Panc1 (cell line): ENCODE data around the gene AVPI1. TPM values are rescaled to one million over a fixed set of nuclear protein-coding genes. Genes with fewer than 3 reads are reported as not detected.
"Not testable (repeated sequence)": the region's sequence is repeated elsewhere in the genome, so short reads cannot be mapped to it uniquely, and the experiment has no call there.

Source experiments
- ATAC-seq: fragments of 200-7000 bp; cut with Tn5 transposase; 2 replicates; pipeline ENCODE4 v1.9.1; 2020; ENCODE audit warnings: mild to moderate bottlenecking, moderate library complexity
- BruUV-seq: library from RNA; stranded (reverse); fragments of 400-500 nt; replicated peaks from 2 replicates; lab custom pipeline; 2021; lab: Mats Ljungman, UMichigan
- CTCF ChIA-PET: fragments of 300-600 bp; sonication (Branson Sonifier 250); formaldehyde crosslinking; loops from one replicate; lab custom pipeline; 2022; ENCODE audit warnings: antibody characterized with exemption; lab: Charles Lee
- POLR2A ChIA-PET: fragments of 300-600 bp; sonication (Branson Sonifier 250); formaldehyde crosslinking; loops from one replicate; lab custom pipeline; 2022; ENCODE audit warnings: antibody characterized with exemption; lab: Charles Lee
- DNase-seq: peaks from one replicate; pipeline ENCODE4 v3.0.0-alpha.2; 2010; ENCODE audit warnings: low read depth, low spot score
- H3K27ac ChIP-seq: 2 replicates; pipeline ENCODE4 v1.5.1; 2011; ENCODE audit warnings: mild to moderate bottlenecking, low read length, inconsistent platforms
- H3K27me3 ChIP-seq: fragments of 200-500 bp; sonication (Bioruptor generic); 2 replicates; pipeline ENCODE4 v1.6.0; 2014; ENCODE audit warnings: low read length, inconsistent platforms; ENCODE audit not compliant: control insufficient read depth, insufficient read depth
- H3K36me3 ChIP-seq: fragments of 200-500 bp; sonication (Bioruptor generic); 2 replicates; pipeline ENCODE4 v1.5.1; 2014; ENCODE audit warnings: inconsistent platforms, mild to moderate bottlenecking, low read length, moderate library complexity; ENCODE audit not compliant: control insufficient read depth, insufficient read depth
- H3K4me1 ChIP-seq: 2 replicates; pipeline ENCODE4 v1.5.1; 2011; ENCODE audit warnings: inconsistent platforms, mild to moderate bottlenecking, low read length, moderate library complexity; ENCODE audit not compliant: control insufficient read depth, insufficient read depth
- H3K4me3 ChIP-seq, 2 experiments: 2 replicates each; pipeline ENCODE4 v1.5.1; 2011 to 2012; ENCODE audit warnings: low read depth in 2 of 2, low read length in 2 of 2, mild to moderate bottlenecking in 2 of 2, inconsistent platforms in 1 of 2, moderate library complexity in 1 of 2
- H3K9me3 ChIP-seq: fragments of 200-500 bp; sonication (Bioruptor generic); 2 replicates; pipeline ENCODE4 v1.5.1; 2014; ENCODE audit warnings: low read depth, mild to moderate bottlenecking, inconsistent platforms, low read length, moderate library complexity; ENCODE audit not compliant: control insufficient read depth, insufficient read depth
- CTCF ChIP-seq: fragments of 450-650 bp; IDR thresholded peaks from 2 replicates; pipeline ENCODE4 v1.5.1; 2017; ENCODE audit warnings: mild to moderate bottlenecking
- POLR2AphosphoS5 ChIP-seq: IDR thresholded peaks from 2 replicates; pipeline ENCODE4 v1.6.1; 2012; ENCODE audit warnings: mild to moderate bottlenecking, low read depth, low read length, moderate library complexity
- SIN3A ChIP-seq: IDR thresholded peaks from 2 replicates; pipeline ENCODE4 v1.6.1; 2012; ENCODE audit warnings: low read depth, mild to moderate bottlenecking, low read length, moderate library complexity, borderline replicate concordance; ENCODE audit not compliant: insufficient read depth
- TCF7L2 ChIP-seq: IDR thresholded peaks from 2 replicates; pipeline ENCODE4 v1.6.1; 2011; ENCODE audit warnings: mild to moderate bottlenecking, low read depth, low read length, inconsistent platforms
- in situ Hi-C: cut with HindIII; loops from 2 replicates; pipeline ENCODE4 v1.10.0; 2016; ENCODE audit warnings: low sequenced_read_pairs, low pct_unique_long_range_greater_than_20kb
- intact Hi-C: fragments of 100-400 bp; cut with micrococcal nuclease; formaldehyde crosslinking; loops from one replicate; pipeline ENCODE4 v1.10.0; 2022; ENCODE audit not compliant: unreplicated experiment
- total RNA-seq: library from RNA; stranded (reverse); gene quantifications from one replicate; pipeline ENCODE4 v1.2.1, GENCODE V29; 2021; ENCODE audit not compliant: unreplicated experiment
- TF ChIP-seq, protein P1 (sequence below), 2 experiments: IDR thresholded peaks; 2 replicates each; pipeline ENCODE4 v1.6.1; 2011 to 2012; ENCODE audit warnings: low read depth in 2 of 2, control low read depth in 1 of 2, low read length in 1 of 2, mild to moderate bottlenecking in 1 of 2, moderate library complexity in 1 of 2; ENCODE audit not compliant: insufficient read depth in 1 of 2

The AVPI1 gene
- total RNA-seq, 1 experiment from 2014 or later: 8.0 TPM

- no TSS peak for BruUV-seq
- intact Hi-C loops (no loop called here), in situ Hi-C loops (no loop called here)
- CTCF ChIA-PET: no interaction called here
- Histone ChIP-seq H3K27me3 (no peaks in the 10 kb centered on the region), H3K36me3 (no peaks in the 10 kb centered on the region), H3K9me3 (no peaks in the 10 kb centered on the region), H3K4me3 (no peak overlapping the region), H3K4me1 (peaks cover 8% of the 10 kb centered on the region), H3K27ac (no peak overlapping the region)
- ATAC-seq: peak; percentile 50; the same call in 1 of the 2 replicates
- TF ChIP-seq CTCF (no peak), TCF7L2 (no peak), SIN3A (no peak), POLR2AphosphoS5 (no peak)
- TF ChIP-seq, protein P1, sequence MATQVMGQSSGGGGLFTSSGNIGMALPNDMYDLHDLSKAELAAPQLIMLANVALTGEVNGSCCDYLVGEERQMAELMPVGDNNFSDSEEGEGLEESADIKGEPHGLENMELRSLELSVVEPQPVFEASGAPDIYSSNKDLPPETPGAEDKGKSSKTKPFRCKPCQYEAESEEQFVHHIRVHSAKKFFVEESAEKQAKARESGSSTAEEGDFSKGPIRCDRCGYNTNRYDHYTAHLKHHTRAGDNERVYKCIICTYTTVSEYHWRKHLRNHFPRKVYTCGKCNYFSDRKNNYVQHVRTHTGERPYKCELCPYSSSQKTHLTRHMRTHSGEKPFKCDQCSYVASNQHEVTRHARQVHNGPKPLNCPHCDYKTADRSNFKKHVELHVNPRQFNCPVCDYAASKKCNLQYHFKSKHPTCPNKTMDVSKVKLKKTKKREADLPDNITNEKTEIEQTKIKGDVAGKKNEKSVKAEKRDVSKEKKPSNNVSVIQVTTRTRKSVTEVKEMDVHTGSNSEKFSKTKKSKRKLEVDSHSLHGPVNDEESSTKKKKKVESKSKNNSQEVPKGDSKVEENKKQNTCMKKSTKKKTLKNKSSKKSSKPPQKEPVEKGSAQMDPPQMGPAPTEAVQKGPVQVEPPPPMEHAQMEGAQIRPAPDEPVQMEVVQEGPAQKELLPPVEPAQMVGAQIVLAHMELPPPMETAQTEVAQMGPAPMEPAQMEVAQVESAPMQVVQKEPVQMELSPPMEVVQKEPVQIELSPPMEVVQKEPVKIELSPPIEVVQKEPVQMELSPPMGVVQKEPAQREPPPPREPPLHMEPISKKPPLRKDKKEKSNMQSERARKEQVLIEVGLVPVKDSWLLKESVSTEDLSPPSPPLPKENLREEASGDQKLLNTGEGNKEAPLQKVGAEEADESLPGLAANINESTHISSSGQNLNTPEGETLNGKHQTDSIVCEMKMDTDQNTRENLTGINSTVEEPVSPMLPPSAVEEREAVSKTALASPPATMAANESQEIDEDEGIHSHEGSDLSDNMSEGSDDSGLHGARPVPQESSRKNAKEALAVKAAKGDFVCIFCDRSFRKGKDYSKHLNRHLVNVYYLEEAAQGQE (IDR thresholded peaks at IDR 0.05; ENCODE audit: insufficient read depth in 1 of 2, low read depth in 2 of 2, low read length in 1 of 2): no peak
- DNase-seq: no peak
- POLR2A ChIA-PET: no interaction called here
Measured at GRCh38 chr10:97651773-97652172, 35.3 kb downstream of the AVPI1 start.

DNA sequence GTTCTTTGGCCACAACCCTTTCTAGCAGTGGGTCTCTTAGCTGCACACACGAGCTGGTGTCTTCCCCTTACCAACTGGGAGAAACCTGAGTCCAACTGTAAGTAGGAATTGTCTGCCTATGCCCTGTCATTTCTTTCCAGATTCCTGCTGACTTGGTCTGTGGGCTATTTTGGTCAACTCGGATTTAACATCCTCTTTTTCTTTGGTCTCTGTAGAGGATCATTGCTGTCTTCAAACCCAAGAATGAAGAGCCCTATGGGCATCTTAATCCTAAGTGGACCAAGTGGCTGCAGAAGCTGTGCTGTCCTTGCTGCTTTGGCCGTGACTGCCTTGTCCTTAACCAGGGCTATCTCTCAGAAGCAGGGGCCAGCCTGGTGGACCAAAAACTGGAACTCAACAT, 36.3 kb downstream of the AVPI1 start:
- intact Hi-C loops (no loop called here), in situ Hi-C loops (no loop called here)
- ATAC-seq (no peak), DNase-seq (no peak)
- ChIA-PET POLR2A (no interaction called here), CTCF (no interaction called here)
- Histone ChIP-seq H3K9me3 (no peaks in the 10 kb centered on the region), H3K4me3 (no peak overlapping the region), H3K4me1 (peaks cover 8% of the 10 kb centered on the region), H3K27me3 (no peaks in the 10 kb centered on the region), H3K36me3 (no peaks in the 10 kb centered on the region), H3K27ac (no peak overlapping the region)
- TF ChIP-seq CTCF: no peak
- no peak for TF ChIP-seq TCF7L2
- no peak for TF ChIP-seq POLR2AphosphoS5
- TF ChIP-seq SIN3A: no peak
- TF ChIP-seq, protein P1 (IDR thresholded peaks at IDR 0.05; ENCODE audit: insufficient read depth in 1 of 2, low read depth in 2 of 2, low read length in 1 of 2): no peak
- no TSS peak for BruUV-seq

DNA sequence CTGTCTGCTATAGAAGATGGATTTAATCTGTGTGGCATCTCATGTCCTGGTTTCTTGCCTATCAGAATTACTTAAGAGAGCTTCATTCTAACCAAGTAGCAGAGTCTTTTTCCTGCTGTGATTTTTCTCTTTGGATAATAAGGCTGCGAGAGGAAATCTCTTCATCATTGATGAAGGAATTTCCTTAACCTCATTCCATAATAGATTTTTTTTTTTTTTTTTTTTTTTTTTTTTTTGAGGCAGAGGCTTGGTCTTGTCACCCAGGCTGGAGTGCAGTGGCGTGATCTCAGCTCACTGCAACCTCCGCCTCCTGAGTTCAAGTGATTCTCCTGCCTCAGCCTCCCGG, 37.7 kb downstream of the AVPI1 start:
- intact Hi-C loops, ATAC-seq, DNase-seq, in situ Hi-C loops, H3K4me1 ChIP-seq, H3K4me3 ChIP-seq, POLR2A ChIA-PET, H3K36me3 ChIP-seq, CTCF ChIA-PET, H3K9me3 ChIP-seq, H3K27ac ChIP-seq, BruUV-seq, H3K27me3 ChIP-seq: not testable (repeated sequence)
